H1 (cell line): ENCODE measurements around the gene CADPS. TPM values are rescaled to one million over a fixed set of nuclear protein-coding genes. Genes with fewer than 3 reads are reported as not detected.

Source experiments
- SUZ12 ChIP-seq: fragments of 200-600 bp; sonication (generic); IDR thresholded peaks from 2 replicates; pipeline ENCODE4 v1.6.1; 2012; ENCODE audit warnings: mild to moderate bottlenecking, inconsistent platforms, low read length, moderate library complexity, mixed read lengths
- polyA plus RNA-seq, 7 experiments: library from polyadenylated mRNA; depleted of rRNA in 3 of 7; stranded (reverse) in 5 of 7; unstranded in 2 of 7; fragments of >200 nt in 5 of 7; fragments of 200-250 nt in 2 of 7; gene quantifications; 1 replicate in 5 of 7; 2 replicates in 1 of 7; 4 replicates in 1 of 7; pipeline versions ENCODE4 v1.2.1 to v1.2.3, GENCODE V29; 2011 to 2013; ENCODE audit warnings: missing spikeins in 2 of 7, mixed read lengths in 2 of 7
- total RNA-seq: library from RNA; stranded (reverse); fragmentation: NEBNext Ultra II Directional; extraction: Animal tissue kit (Norgen Biotek cat#: 25700); gene quantifications from 2 replicates; pipeline ENCODE4 v1.2.1, GENCODE V29; 2021

CADPS gene
- total and polyA plus RNA-seq, 2 of the 8 experiments (the other 6 are each of a cell fraction or from before 2014, with no cell fraction given) = 7.1 to 10.2 TPM

DNA sequence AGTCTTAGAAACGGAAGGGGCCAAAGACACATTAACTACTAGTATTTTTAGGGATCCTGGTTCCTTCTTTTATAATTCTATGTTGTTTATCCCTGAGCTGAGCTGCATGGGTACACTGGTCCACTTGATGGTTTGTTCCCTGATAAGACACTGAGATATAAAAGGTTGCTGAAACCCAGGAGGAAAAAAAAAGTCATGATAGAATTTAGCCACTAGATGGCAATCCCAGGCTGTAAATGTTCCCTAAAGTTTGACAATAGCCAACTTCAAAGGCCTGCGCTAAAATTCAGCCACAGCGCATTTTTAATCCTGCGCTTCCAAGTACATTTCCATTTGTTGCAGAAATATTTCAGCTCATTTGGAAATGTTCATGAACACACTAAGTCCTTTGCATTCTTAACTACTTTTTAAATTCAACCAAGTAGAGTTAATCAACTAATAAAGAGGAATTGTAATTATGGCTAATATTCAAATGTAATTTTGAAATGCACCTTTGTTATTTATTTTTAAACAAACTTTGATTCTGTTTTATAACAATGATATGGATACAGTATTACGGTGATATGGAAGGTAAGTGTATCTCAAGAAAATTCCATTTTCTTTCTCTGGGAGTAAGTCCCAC lies 252.6 kb downstream of the CADPS start (continued):
- TF ChIP-seq SUZ12 = no peak
